ENCODE measurements around the gene RFLNA.

GRCh38 chr12:124259154-124260066, 35.5 kb upstream of the RFLNA start:
- TF ChIP-seq GATA2 (IDR thresholded peaks at IDR 0.05; ENCODE audit: low read depth, low read length) (peak; percentile 80), GATA3 (IDR thresholded peaks at IDR 0.05; ENCODE audit: low read depth, low read length) (peak; percentile 78)

All from SH-SY5Y (cell line).